Kidney (tissue), 22 donors: ENCODE data around the gene KLF1. TPM values are rescaled to one million over a fixed set of nuclear protein-coding genes. Genes with fewer than 3 reads are reported as not detected.

Experiments used
- DNase-seq, 5 donors: peaks; one replicate each; pipeline ENCODE4 v3.0.0-alpha.2; 2013 to 2020
- FAIRE-seq: peaks from 2 replicates; lab custom pipeline; 2012; peaks lifted over from hg19 to GRCh38; lab: Jason Lieb, UNC
- H3K27ac ChIP-seq, 2 donors: one replicate each; pipeline ENCODE4 v1.7.0; 2013; ENCODE audit warnings: low read depth in 2 of 2, low read length in 2 of 2, inconsistent platforms in 1 of 2
- H3K27me3 ChIP-seq: one replicate; pipeline ENCODE4 v1.7.1; 2013; ENCODE audit warnings: low read length, inconsistent platforms; ENCODE audit not compliant: control insufficient read depth, insufficient read depth
- H3K36me3 ChIP-seq, 3 donors: one replicate each; pipeline versions ENCODE4 v1.7.0 to v1.7.1; 2013; ENCODE audit warnings: low read length in 3 of 3, control low read depth in 1 of 3, inconsistent platforms in 1 of 3; ENCODE audit not compliant: insufficient read depth in 3 of 3, control insufficient read depth in 2 of 3
- H3K4me1 ChIP-seq, 3 donors: one replicate each; pipeline versions ENCODE4 v1.7.0 to v1.7.1; 2013; ENCODE audit warnings: low read length in 3 of 3, inconsistent platforms in 1 of 3, low read depth in 1 of 3; ENCODE audit not compliant: control insufficient read depth in 2 of 3, insufficient read depth in 2 of 3
- H3K4me3 ChIP-seq, 3 donors: one replicate each; pipeline versions ENCODE4 v1.7.0 to v1.8.1; 2013; ENCODE audit warnings: low read length in 3 of 3, control low read depth in 1 of 3, inconsistent platforms in 1 of 3
- H3K9ac ChIP-seq, 3 donors: one replicate each; pipeline versions ENCODE4 v1.7.0 to v1.7.1; 2013; ENCODE audit warnings: low read length in 3 of 3, control low read depth in 1 of 3, inconsistent platforms in 1 of 3
- H3K9me3 ChIP-seq, 3 donors: one replicate each; pipeline versions ENCODE4 v1.7.0 to v1.7.1; 2013; ENCODE audit warnings: low read length in 3 of 3, control low read depth in 1 of 3, inconsistent platforms in 1 of 3; ENCODE audit not compliant: control insufficient read depth in 2 of 3, insufficient read depth in 1 of 3
- CTCF ChIP-seq: IDR thresholded peaks from 3 replicates; pipeline ENCODE4 v1.5.1; 2012; ENCODE audit warnings: mild to moderate bottlenecking, moderate library complexity, borderline replicate concordance; ENCODE audit not compliant: insufficient read depth; ENCODE audit errors: extremely low read depth
- intact Hi-C: fragments of 100-400 bp; cut with DNase I; formaldehyde crosslinking; loops from one replicate; pipeline ENCODE4 v1.11.1; 2022
- long read RNA-seq, 10 donors: library from polyadenylated mRNA in 1 of 10; unstranded in 1 of 10; transcript quantifications; one replicate each; pipeline ENCODE4 v2.0.0 and lab custom pipeline, GENCODE V29; 2021 to 2026
- polyA plus RNA-seq: library from polyadenylated mRNA; stranded (reverse); fragments of 350-450 nt; fragmentation: Illumina TruSeq; extraction: RNeasy Lipid Tissue Mini Kit (QIAGEN cat#74804); gene quantifications from one replicate; pipeline ENCODE4 v1.2.3, GENCODE V29; 2014; ENCODE audit warnings: low read depth, low replicate concordance; ENCODE audit not compliant: insufficient read depth
- total RNA-seq: library from RNA; stranded (reverse); fragmentation: NEBNext Ultra II Directional; extraction: Animal tissue kit (Norgen Biotek cat#: 25700); gene quantifications from one replicate; pipeline ENCODE4 v1.2.1, GENCODE V29; 2021
- donor health status: control.
- donor health status: control.
- donor health status: control.
- donor health status: control.
- donor health status: control.
- donor health status: DM: yes; HTN: yes; CAD: no.
- donor health status: Normal renal cell carcinoma (clear cell type).

Gene KLF1
- total RNA-seq (not detected), polyA plus RNA-seq (not detected)
- long read RNA-seq, donor 1, result 0 reads
- long read RNA-seq, donor 2, partial matches to known transcripts, result 0 of 1 reads
- long read RNA-seq, donor 2, other reads (novel, unspliced or antisense), result 0 of 1 reads
- long read RNA-seq, donor 3, result 0 reads
- long read RNA-seq, donor 4, partial matches to known transcripts, result 0 of 1 reads
- long read RNA-seq, donor 4, other reads (novel, unspliced or antisense), result 0 of 1 reads
- long read RNA-seq, donor 5, result 0 reads
- long read RNA-seq, donor 6, partial matches to known transcripts, result 0 of 1 reads
- long read RNA-seq, donor 6, other reads (novel, unspliced or antisense), result 0 of 1 reads
- long read RNA-seq, donor 7, result 0 reads
- long read RNA-seq, donor 8, result 0 reads
- long read RNA-seq, donor 9, result 0 reads
- long read RNA-seq, donor 10, result 0 reads

- TF ChIP-seq CTCF, result no peak
- no peak within 1 kb of the TSS for H3K27ac ChIP-seq
- peaks cover 8% of the 10 kb centered on the region for H3K27me3 ChIP-seq
- no peak within 1 kb of the TSS for H3K4me3 ChIP-seq
- H3K36me3 ChIP-seq, result no peaks in the 10 kb centered on the region
- H3K4me1 ChIP-seq, result peaks cover 0 to 11% (median 0%) of the 10 kb centered on the region in 3 donors
- H3K9ac ChIP-seq, result no peak within 1 kb of the TSS
- H3K9me3 ChIP-seq, result no peaks in the 10 kb centered on the region
- FAIRE-seq, result no peak
- intact Hi-C loops, result no loop called here
- DNase-seq, result no peak
Observed at GRCh38 chr19:12886969-12887747, at the start of gene KLF1. Gene KLF1 (minus strand): TSS chr19:12887201. CDS start chr19:12887140, 61 bp downstream.

- Histone ChIP-seq H3K4me3 (no peak overlapping the region), H3K4me1 (peaks cover 0 to 32% (median 28%) of the 10 kb centered on the region in 3 donors), H3K27me3 (no peaks in the 10 kb centered on the region), H3K27ac (no peak overlapping the region), H3K36me3 (peaks cover 10 to 18% (median 13%) of the 10 kb centered on the region in 3 donors), H3K9ac (no peak overlapping the region), H3K9me3 (no peaks in the 10 kb centered on the region)
- intact Hi-C loops, result no loop called here
- FAIRE-seq (no peak), DNase-seq (peak in 1 of 5 donors; percentile 45)
- no peak for TF ChIP-seq CTCF
Observed at GRCh38 chr19:12936582-12936981, 49.6 kb upstream of the KLF1 start.

- no peak for FAIRE-seq
- no peak overlapping the region for H3K9ac ChIP-seq
- TF ChIP-seq CTCF, result no peak
- no peaks in the 10 kb centered on the region for H3K27me3 ChIP-seq
- no peak for DNase-seq
- H3K4me3 ChIP-seq, result no peak overlapping the region
- H3K4me1 ChIP-seq, result peaks cover 0 to 23% (median 22%) of the 10 kb centered on the region in 3 donors
- intact Hi-C loops, result no loop called here
- peaks cover 0 to 12% (median 3%) of the 10 kb centered on the region in 3 donors for H3K36me3 ChIP-seq
- H3K27ac ChIP-seq, result no peak overlapping the region
- no peaks in the 10 kb centered on the region for H3K9me3 ChIP-seq
Observed at GRCh38 chr19:12935071-12935470, 48.1 kb upstream of the KLF1 start.
